DLD1 (cell line): Measurements from ENCODE around the gene MBD5.

ENCODE experiments used
- in situ Hi-C: cut with HindIII; loops from 2 replicates; pipeline ENCODE4 v1.10.0; 2017; ENCODE audit warnings: low sequenced_read_pairs

MBD5 gene

DNA sequence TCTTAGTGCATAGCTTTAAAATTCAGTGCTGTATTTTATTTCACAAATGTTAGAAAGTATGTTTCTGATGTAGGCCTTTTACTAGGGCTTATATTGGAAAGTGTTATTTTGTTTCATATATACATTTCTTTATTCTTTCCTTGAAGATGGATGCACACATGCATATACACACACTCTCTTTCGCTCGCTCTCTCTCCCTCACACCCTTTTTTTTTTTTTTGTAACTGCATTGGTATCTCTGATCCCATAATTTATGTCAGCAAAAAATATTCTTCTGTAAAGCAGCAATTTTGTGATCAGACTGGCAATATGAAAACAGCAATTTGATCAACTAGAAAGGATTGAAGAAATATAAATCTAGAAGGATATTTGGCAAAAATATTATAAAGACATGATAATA, 2.0 kb downstream of the MBD5 start:
- in situ Hi-C loops: no loop called here

DNA sequence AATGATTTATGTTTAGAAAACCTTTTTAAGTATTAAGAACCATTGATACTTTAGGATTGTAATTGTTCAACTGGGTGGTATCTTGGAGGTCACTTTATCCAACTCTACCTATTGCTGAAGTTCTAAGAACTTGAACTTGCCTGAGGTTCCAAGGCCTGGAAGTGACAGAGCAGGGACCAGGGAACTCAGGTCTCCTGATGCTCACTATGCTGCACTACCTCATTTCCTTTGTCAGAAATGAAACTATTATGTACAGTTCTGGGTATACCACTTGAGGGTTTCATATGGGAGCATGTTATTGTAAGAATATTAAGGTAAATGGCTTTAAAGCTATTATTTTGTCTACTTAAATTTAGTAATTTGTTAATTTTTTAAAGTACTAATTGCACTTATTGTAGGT, 3.0 kb downstream of the MBD5 start:
- in situ Hi-C loops: no loop called here

DNA sequence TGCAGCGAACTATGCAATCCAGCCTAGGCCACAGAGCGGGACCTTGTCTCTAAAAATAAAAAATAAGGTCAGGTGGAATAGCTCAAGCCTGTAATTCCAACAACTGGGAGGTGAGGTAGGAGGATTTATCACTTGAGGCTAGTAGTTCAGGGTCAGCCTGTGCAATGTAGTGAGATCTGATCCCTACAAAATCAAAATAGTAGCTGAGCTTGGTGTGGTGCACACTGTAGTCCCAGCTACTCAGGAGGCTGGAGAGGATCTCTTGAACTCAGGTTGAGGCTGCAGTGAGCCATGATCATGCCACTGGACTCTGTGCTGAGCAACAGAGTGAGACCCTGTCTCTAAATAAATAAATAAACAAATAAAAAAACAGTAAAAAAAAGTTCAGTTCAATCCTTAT, 5.7 kb downstream of the MBD5 start:
- in situ Hi-C loops: no loop called here

DNA sequence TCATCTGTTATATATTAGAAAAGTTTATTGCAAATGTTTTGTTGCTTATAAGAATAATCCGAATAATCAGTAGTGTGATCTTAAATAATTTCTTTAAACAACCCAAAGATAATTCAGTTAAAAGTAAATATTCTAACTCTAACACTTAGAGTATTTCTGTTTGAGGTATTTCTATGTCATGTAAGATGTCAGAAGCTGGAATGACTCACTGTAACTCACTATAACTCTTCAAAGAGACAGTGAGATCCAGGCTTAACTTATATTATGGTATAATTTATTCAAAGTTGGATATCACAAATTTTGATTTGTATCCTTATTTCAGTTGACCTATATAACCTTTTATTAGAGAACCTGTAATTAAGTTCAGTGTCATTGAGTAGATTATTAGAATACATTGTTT, 6.9 kb downstream of the MBD5 start:
- in situ Hi-C loops: no loop called here

DNA sequence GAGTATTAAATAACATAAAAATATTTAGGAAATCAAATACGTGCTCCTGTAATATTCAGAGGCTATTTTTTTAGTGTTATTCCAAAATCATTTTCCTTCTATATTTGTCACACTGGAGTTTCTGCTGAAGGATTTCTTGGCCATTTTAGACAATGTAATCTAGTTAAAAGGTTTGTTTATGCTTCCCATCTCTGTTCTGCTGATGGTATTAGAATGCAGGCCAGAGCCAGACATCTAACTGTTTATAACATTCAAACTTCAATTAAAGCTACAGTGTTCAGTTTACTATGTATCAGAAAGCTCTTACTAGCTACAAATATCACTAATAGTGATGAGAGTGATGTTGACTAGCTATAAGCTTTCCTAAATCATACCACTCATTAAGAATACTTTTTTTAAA, 7.9 kb downstream of the MBD5 start:
- in situ Hi-C loops: no loop called here

DNA sequence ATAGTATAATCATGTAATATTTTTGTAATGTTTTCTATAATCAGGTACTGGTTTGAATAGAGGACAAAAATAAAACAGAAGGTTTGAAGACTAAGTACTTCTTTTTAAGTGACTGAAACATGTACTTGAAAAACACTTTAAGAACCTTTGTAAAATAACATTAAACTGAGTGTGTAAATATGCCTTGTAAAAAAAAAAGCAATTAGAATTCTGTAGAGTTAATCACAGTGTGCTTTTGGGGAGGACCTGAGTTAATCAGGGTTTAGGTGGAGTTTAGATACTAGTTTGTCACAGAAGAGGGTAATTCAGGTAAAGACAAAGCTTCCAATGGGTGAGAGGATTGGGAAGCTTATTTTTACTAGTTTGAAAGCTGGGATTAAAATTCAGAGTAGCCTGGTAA, 10.3 kb downstream of the MBD5 start:
- in situ Hi-C loops: no loop called here

DNA sequence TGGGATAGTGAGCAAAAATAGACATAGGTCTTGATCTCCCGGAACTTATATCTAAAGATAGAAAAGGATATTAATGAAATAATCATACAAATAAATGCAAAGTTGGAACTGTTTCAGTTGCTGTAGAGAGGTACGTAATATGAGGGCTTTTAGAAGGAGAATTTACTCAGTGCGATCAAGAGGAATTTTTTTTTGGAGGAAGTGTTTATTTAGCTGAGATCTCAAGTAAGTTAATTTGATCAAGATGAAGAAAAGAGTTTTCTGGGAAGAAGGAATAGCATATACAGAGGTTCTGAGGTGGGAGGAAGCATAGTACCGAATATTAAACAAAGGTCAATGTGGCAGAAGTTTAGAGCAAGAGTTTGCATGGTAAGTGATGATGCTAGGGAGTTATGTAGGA, 11.3 kb downstream of the MBD5 start:
- in situ Hi-C loops: no loop called here

DNA sequence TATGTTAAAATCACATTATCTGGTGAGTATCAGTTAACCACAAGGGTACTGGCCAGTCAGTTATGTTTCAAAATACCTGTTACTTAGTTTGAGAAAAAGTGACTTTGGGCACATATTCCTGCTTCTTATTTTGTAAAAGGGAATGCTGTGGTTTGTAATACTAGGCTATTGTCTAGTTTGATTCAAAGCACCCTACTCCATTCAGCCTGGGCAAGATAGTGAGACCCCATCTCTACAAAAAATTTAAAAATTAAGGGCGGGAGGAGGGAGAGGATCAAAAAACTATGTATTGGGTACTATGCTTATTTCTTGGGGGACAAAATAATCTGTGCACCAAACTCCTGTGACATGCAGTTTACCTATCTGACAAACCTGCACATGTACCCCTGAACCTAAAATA, 18.9 kb downstream of the MBD5 start:
- in situ Hi-C loops: no loop called here

DNA sequence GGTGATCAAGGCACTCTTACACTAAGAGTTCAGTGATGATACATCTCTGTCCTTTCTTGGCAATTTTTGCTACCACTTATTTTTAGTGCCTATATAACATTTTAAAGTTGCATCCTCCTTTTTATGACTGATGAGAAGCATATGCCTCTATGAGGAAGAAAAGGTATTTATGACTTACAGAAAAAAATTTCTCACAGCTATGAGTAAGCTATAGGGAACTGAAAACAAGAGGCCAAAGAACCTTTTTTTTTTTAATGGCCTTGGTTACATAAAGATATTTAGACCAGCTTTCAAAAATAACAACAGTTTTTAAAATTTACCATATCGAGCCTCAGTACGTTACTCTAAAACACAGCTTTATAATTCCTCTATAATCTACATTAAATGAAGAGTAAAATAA, 21.3 kb downstream of the MBD5 start:
- in situ Hi-C loops: no loop called here

DNA sequence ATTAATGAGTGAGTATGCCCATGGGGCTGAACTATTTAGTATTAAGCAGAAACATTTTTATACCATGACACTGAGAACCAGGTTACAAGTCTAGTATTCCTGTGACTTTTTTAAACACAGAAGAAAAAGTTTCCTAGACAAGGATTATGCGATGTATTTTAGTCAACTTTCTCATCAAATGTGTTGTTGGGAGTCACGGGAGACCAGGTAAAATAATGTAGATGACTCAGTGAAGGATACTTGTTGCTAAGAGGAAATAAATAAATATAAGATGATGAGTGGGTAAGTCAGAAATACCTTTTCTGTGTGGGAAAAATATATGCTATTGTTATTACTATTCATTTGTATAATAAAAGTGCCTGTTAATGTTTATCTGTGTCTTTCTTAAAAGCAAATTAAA, 23.4 kb downstream of the MBD5 start:
- in situ Hi-C loops: no loop called here

DNA sequence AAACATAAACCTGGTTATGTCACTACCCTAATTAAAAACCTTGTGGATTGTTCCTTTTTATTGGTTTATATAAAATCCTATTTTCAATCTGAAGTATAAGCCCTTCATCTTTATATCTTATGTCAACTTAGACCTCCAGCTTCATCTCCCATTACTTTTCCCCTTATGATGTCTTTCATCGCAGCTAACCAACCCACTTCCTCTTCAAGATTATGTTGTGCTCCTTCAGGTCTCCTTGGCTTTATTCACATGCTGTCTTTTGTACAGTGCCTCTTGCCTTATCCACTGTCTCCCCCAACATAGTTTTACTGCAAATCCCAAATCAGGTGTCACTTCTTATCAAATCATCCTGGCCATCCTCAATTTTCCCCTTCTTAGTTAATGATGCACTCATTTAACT, 25.9 kb downstream of the MBD5 start:
- in situ Hi-C loops: no loop called here

DNA sequence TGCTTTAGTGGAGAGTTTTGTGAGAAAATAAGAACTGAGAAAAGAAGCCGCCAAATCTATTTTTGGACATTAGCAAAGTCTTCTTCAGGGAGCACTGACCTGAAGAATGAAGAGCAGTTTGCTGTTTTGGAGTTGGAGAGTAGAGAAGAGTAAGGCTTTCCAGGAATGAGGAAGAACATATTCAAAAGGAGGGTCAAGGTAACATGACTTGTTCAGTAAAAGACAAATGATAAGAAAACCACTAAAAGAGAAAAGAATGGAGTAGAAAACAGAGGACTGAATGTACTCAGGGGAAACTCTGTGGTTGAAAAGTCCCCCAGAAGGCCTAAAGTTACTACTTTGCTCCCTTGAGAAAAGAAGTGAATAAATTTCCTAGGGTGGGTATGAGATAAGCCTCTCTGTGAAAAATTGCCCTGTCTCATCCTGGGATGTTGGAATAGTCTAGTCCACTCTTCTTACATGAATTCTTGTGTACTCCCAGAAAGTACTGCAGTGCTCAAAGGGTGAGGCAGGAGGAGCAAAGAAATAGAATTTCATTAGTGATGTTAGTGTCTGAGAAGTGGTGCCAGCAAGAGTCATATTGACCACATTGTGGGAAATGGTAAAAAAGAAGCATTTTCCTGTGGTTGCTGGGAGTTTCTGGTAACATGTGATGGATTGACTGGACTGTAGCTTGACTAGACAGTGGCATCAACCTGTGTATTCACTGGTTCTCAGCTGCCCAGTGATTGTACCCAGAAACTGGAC, 27.8 kb downstream of the MBD5 start:
- in situ Hi-C loops: no loop called here

DNA sequence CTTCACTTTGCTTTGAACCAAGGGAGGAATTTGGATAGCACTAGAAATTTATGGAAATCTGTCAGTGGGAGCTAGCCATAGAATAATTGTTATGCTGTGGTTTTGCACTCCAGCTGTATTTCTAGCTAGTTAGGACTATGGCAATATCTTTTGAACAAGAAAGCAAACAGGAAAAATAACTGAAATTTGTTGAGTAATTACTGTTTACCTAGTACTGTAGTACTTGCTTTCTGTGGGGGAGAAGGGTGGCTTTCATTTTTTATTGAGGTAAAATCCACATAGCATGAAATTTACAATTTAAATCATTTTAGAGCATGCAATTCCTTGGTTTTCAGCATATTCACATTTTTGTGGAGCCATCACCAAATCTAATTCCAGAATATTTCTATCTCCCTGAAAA, 28.4 kb downstream of the MBD5 start:
- in situ Hi-C loops: no loop called here

DNA sequence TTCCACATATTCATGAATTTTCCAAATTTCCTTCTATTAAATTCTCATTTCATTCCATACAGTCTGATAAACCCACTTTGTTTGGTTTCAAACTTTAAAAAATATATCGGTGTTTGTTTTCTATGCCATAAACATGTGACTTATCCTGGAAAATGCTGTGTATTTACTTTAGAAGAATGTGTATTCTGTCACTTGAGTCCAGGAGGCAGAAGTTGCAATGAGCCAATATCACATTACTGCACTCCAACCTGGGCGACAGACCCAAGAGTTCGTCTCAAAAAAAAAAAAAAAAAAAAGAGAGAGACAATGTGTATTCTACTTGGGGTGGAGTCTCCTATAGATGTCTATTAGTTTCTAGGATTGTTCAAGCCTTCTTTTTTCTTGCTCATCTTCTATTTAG, 31.8 kb downstream of the MBD5 start:
- in situ Hi-C loops: no loop called here

DNA sequence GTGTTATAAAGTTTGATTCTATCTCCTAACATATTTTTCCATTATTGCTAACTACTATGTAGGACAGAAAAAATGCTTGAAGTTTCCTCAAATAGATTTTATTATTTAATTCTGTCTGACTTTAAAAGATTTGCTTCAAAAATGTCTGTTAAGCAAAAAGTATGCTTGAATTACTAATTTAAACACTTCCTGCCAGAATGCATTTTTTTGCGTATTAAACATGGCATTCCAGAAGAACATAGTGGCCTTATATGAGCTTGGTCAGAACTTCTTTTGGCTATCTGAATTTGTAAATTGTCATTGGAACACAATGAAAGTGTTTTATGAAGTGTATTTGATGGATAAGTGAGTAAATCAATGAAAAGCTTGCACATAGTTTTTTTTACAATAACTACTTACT, 37.8 kb downstream of the MBD5 start:
- in situ Hi-C loops: no loop called here

DNA sequence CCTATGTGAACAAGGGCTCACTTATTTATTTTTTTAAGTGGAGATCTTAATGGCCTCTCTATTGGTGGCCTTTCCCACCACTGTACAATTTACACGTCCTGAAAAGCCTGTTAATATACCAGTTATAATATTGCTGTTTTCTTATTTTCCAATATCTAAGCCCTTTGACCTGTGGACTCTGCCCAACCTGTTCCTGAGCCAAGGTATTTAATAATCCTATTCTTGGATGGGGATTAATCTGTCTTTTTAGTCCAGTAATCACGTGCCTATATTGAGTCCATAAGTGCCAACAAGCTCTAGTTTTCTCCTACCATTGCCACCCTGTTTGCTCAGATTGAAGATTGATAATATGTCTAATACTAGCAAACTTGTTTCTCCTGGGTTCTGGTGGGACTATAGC, 42.7 kb downstream of the MBD5 start:
- in situ Hi-C loops: no loop called here

DNA sequence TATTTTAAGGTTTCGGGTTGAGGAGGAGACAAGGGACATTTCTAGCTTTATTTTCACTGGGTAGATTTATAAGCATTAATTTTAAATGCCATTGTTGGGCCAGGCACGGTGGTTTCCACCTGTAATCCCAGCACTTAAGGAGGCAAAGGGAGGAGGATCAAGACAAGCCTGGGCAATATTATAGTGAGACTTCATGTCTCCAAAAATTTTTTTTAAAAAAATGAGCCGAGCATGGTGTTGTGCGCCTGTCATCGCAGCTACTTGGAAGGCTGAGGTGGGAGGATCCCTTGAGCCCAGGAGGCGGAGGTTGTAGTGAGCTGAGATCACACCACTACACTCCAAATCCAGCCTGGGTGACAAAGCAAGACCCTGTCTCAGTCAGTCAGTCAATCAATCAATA, 45.0 kb downstream of the MBD5 start:
- in situ Hi-C loops: no loop called here

DNA sequence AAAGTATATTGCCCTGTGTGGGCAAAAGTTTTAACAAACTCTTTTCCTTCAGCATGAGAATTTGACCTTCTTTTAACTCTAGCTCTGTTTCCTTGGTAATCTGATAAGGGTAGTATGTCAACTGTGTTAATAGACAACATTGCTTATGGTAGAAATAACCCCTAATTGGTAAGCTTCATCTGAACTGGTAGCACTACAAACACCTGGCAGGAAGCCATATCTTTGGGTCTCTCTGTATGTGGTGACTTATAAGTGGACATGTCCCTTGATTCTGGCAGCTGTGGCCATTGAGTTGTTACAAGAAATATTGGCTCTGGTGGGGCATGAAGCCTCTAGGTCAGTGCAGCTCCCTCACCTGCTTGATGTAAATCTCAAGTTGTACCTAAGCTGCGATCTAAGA, 46.9 kb downstream of the MBD5 start:
- in situ Hi-C loops: no loop called here

DNA sequence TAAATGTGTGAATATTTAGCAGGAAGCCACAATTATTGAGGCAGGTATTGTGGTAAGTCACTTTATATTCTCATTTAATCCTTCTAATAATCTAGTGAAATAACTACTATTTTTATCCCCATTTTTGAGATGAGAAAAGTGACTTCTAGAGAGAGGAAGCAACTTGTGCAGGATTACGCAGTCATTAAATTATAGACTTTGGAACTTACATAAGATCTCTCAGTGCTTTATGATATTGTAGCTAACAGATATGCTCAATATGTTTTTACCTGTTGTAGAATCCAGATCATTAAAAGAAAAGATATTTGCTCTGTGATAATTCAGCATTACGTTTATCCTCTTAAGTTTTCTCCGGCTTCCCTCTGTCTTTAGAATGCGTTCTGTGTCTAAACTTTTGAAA, 50.5 kb downstream of the MBD5 start:
- in situ Hi-C loops: no loop called here

DNA sequence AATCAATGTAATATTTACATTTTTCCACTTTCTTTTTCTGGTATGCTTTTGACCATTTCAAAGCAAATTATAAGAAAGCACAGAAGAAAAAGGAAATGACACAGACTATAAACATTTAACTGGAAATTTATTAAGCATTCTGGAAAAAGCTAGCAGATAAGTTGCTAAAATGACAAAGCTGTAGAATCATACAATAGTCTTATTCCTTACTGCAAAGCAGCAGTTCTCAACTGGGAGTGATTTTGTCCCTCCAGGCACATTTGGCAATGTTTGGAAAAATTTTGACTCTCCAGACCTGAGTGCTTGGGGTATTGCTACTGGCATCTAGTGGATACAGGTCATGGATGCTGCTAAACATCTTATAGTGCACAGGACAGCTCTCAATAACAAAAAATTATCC, 75.1 kb downstream of the MBD5 start:
- in situ Hi-C loops: no loop called here

DNA sequence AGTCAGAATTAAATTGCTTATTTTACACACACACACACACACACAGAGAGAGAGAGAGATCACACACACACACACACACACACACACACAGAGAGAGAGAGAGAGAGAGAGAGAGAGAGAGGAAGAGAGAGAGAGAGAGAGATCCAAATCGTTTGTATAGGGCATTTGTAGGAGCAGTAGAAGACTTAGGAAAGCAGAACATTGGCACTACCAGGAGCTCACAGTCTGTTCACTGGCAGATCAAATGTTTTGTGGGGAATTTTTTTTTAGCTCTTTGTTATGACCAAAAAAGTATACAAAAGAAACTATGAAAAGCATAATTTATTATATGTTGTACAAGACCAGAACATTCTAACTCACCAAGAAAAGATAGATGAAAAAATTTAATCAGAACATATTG, 81.8 kb downstream of the MBD5 start:
- in situ Hi-C loops: no loop called here

DNA sequence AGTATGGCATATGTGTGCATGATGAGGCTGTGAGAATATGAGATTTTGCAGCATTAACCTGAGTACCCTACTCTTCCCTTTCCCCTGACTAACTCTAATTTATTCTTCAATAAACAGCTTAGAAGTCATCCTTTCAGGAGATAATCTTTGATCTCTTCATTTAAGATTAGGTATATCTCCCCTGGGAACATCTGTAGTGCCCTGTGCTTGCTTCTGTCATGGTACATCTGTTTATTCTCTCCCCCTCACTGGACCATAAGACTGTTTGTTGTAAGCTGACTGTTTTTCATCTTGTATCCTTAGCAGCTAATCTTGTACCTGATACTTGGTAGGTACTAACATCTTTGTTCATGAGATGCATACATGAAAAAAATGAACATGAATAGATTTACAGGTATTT, 83.1 kb downstream of the MBD5 start:
- in situ Hi-C loops: no loop called here

DNA sequence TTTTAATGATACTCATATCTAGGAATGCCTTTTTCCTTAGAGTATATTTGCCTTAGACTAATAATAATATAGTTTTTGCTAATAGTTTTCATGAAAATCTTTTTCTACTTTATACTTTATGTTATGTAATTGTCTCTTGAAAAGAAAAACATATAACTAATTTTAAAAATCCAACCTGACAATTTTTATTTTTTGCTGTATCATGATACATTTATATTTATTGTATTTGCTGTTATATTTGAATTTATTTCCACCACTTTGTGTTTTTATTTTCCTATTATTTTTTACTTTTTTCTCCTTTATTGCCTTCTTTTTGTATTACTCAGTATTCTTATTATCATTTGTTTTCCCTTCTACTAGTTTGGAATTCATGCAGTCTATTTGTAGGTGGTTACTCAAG, 85.4 kb downstream of the MBD5 start:
- in situ Hi-C loops: no loop called here

DNA sequence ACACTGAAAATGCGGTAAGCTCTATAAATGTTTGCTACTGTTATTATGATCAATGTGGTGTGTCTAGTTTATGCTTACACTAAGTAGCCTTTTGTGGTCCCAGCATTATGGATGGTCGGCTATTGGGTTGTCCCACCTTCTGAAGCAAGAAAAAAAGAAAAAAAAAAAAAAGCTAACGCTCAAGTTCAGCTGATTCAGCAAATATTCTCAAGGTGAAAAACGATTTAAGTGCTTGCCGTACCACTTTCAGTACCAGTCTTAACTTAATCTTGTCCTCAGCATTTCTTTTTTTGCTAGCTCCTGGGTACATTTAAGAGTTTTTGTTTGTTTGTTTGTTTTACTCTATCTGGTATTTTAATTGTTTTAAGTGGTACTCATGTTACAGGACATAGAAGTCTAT, 87.5 kb downstream of the MBD5 start:
- in situ Hi-C loops: no loop called here
